ENCODE data around the gene IP6K3.
A peak's percentile ranks its signal among the peaks of the same experiment; 100 is the strongest.

The IP6K3 gene

DNA sequence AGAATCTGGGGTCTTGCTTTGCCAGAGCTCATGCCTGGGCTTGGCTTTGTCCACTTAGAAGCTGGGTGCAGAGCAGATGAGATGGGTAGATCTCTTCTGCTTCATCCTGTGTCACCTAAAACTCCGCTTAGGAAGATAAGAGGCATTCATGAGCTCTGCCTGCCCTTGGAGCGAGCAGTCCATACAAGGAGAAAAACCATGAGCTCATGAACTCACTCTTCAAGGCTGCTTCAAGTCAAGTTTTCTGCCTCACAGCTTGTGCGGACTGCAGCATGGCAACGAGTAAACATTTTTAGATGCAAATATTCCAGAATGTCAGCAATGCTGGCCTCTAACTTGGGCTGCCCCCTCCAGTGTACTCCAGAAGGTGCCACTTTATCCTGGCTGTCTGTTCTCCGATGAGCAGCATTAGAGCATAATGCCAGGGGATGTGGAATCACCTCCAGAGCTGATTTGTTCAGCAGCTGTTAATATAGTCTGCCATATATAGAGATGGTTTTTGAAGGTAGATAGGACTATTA, 24.5 kb downstream of the IP6K3 start:
- no peak for DNase-seq (ENCODE audit: low spot score)

DNA sequence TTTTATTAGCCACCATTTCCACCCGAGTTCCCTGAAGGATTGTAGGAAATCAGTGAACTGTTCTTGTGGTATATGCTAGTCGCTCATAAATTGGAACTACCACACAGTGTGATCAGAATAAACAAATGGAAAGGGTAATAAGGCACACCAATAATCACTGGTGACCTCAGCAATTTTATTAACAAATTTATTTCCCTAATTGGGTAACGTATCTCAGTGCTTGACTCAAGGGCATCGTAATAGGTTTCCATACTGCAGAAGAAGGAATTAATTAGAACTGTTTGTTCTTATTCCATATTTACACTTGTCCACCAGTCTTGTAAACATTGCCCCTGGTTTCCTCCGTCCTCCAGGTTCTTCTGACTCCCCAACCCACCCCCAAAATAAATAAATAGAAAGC, 25.2 kb downstream of the IP6K3 start:
- DNase-seq (ENCODE audit: low spot score), result peak; percentile 37

DNA sequence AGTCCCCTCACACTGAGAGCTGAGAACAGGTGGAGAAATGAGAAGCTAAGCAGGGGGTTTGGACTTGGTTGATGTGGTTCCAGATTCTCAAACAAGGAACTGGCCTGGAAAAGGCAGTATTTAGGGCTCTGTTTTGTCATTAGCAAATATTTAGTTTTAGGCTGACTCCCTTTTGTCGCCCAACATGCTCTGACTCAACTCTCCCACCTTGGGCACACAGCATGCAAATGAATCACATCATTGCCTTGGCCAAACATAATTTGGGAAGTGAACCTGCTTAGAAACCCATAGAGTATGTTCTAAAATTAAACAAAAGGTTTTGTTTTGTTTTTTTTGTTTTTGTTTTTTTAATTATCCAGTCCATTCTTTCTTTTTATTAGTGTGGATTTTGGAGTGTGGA, 25.7 kb downstream of the IP6K3 start:
- DNase-seq (ENCODE audit: low spot score), result peak; percentile 65

DNA sequence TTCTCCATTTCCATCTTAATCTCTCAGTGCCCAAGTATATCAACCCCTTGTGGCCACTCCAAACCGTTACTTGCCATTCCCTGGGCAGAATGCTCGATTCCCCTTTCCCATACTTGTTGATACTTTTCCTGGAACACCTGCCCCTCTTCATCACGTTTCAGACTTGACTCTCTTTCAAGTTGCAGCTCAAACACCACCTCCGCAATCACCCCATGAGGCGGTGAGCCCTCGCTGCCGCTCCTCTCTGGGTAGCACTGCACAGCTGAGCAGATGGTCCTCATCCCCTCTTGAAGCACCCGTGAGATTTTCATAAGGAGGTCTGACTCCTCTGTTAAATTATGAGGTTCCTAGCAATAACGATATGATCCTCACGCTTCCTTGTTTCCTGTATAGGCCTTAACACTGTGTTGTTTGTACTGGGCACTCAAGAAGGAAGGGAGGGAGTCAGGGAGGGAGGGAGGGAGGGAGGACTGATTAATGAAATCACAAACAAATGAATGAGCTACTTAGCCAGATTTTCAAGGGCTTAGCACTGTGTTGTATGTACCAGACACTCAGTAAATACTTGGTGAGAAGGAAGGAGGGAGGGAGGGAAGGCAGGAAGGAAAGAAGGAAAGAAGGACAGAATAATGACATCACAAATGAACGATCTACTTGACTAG, 27.2 kb downstream of the IP6K3 start:
- no peak for DNase-seq (ENCODE audit: low spot score)

DNA sequence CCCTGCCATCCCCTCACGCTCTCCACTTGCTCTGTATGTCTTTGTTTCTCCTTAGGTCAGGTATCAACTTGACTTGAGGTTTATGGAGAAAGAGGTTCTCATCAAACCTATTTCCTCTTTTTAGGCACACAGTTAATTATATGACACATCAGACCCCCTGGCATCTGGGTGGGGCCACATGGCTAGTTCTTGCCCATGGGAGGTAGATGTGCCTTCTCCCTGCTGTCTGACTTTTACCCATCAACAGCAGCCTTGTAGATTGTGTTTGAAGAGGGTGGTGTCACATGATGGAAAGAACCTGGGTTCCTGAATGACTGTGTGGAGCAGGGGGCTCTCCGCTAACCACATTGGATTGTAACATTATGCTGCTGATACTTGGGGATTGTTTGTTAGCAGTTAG, 28.0 kb downstream of the IP6K3 start:
- DNase-seq (ENCODE audit: low spot score), result no peak

DNA sequence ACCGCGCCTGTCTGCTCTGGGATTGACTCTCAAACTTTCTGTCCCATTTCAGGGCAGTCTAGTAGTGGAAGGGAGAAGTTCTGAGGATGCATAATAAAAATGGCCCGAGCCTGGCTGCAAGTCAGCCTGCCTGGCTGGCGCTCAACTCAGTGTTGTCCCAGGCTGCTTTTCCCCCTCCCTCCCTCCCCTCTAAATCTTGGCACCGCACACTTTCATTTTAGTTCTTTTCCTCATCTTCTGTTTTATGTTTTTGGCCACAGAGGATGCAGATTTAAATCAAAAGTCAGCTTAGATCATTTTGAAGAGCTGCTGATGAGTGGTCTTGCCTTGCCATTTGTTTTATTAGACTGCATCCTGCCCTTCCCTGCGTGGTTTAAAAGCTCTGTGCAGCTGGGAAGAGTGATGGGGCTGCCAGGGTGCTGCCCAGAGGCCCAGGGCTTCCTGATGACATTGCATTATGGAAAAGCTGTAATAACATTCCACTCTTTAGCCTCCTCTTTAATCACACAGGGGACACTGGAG, 28.7 kb downstream of the IP6K3 start:
- no peak for DNase-seq (ENCODE audit: low spot score)

DNA sequence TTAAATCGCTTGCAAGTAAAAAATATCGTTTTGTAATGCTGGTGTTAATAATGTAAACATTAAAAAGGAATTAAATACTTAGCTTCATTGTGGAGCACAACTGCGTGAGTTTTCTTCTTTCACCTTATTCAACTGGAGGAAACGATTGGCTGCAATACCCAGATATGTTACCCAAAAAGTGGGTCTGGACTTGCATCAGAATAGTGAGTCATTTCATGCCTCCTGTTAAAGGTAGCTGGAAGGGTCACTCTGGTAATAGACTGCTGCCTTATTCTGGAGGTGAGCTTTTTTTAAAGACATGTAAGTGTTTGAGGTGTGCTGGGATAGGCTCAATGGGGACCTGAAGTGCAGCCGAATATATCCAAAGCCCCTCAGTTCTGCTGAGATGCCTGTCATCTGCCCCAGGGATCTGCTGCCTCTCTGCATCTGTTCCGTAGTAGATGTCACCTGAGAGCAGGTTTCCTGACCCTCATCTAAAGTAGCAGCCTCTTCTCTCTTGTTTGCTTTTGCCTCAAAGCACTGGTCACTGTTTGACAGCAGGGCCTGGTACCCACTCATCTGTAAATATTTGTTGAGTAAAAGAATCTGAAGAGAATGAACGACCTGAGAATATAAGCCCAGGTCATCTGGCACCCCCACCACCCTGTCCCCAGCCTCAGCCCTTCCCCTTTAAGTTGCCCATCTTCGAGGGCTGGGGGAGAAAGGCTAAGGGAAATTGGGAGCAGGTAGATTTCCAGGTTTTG, 29.6 kb downstream of the IP6K3 start:
- DNase-seq (ENCODE audit: low spot score), result no peak

DNA sequence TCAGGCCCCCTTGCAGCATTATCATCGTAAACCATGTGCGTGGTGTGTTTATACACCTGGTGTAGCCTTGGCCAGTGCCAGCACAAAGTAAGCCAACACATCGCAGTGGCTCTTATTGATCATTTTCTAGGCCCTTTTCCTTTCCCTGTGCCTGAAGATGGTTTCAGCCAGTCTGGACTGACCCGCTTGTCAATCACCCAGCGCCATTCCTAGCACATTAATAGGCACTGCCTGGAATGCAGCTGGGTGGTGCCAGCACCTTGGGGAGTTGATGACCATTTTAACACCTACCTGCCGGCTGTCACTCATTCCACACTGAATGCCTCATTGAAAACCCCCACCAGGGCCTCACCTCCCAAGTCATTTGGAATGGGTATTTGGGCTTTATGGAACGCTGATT, 30.3 kb downstream of the IP6K3 start:
- no peak for DNase-seq (ENCODE audit: low spot score)

DNA sequence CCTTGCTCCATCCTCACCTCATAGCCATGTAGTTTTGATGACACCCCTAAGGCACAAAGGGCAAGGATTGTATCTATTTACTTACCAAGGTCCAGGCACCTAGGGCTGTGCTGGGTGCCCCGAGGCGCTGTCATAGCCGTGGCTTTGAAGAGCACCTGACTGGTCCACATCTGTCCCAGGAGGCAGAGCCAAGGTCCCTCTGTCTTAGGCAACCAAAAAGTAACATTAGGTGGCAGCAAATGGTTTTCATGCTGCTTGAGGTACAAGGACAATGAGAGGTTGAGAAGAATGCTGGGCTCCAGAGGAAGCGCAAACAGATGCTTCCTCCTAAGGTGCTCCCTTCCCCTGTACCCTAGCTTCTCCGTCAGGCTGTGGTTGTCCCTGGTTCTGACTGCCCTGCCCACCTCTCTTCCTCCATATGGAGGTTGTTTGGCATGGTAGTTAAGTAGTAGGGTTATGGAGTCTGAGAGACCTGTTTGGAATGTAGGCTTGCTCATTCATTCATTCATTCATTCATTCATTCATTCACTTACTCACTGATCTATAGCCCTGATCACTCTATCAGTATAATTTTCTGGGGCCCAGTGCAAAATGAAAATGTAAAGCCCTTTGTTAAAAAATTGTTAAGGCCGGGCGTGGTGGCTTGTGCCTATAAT, 32.2 kb downstream of the IP6K3 start:
- DNase-seq (ENCODE audit: low spot score), result no peak

DNA sequence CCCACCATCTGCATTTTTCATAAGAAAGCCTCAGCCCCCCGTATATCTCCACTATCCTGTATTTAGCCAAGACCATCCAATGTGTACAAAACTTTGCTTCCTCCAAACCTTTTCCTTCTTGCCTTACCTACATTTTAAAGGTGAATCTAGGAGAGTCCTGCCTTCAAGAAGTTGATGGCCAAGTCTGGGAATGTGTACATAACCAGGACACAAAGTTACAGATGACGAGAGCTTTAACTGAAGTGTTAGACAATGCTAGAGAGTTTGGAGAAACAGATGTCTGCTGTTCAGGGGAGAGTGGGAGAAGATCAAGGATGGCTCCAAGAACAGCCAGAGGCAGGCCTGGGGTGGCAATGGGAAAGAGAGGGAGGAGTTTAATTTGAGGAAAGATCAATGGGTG, 32.9 kb downstream of the IP6K3 start:
- DNase-seq (ENCODE audit: low spot score), result no peak

DNA sequence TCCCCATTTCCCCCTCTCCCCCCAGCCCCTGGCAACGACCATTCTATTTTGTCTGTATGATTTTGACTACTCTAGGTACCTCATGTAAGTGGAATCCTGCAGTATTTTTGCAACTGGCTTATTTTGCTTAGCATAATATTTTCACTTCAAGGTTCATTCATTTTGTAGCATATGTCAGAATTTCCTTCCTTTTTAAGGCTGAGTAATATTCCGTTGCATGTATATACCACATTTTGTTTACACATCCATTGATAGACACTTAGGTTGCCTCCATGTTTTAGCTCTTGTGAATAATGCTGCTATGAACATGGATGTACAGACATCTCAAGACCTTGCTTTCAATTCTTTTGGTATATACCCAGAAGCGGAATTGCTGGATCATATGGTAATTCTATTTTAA, 33.8 kb downstream of the IP6K3 start:
- DNase-seq (ENCODE audit: low spot score), result no peak

DNA sequence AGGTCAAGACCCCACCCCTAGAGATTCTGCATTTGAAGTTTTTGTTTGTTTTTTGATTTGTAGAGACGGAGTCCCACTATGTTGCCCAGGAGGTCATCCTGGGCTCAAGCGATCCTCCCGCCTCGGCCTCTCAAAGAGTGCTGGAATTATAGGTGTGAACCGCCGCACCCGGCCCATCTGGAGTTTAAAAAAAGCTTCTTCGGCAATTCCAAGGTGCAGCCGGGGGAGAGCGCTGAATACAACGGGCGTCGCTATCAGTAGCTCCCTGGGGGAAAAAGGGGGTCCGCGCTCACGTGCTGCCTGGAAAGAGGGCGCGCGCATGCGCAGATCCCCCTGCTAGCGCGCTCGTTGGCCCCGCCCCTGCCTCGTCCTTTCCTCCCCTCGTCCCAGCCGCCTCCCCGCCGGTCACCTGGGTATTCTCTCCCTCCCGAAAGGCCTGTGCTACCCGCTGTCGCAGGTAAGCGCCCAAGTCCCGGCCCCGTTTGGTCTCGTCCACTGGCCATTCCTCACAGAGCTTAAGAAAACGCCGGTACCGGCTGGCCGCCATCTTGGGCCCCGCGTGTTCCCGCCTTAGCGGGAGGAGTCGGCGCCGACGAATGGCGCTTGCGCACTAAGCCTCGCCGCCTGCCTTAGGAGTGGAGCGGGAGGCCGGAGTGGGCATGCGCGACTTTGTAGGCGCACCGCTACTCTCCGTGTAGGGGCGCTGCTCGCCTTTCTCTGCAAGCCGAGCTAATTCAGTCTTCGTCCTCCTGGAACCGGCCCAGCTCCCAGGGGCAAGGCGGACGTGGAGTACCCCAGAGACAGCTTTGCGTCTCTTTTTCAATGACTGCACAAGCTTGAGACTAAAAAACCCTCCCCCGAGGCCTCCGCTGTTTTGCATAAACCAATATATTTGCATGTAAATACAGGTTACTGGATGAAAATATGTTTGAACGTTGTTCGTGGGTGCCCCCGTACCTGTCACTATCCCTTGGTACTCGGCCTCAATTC, 35.3 kb downstream of the IP6K3 start, which contains the start of gene UQCC2:
UQCC2 (minus strand) TSS at position 561 of the 990 bp plus-strand sequence; CDS start at position 547, 14 bp downstream.
- peak; percentile 98 for DNase-seq (ENCODE audit: low spot score)

DNA sequence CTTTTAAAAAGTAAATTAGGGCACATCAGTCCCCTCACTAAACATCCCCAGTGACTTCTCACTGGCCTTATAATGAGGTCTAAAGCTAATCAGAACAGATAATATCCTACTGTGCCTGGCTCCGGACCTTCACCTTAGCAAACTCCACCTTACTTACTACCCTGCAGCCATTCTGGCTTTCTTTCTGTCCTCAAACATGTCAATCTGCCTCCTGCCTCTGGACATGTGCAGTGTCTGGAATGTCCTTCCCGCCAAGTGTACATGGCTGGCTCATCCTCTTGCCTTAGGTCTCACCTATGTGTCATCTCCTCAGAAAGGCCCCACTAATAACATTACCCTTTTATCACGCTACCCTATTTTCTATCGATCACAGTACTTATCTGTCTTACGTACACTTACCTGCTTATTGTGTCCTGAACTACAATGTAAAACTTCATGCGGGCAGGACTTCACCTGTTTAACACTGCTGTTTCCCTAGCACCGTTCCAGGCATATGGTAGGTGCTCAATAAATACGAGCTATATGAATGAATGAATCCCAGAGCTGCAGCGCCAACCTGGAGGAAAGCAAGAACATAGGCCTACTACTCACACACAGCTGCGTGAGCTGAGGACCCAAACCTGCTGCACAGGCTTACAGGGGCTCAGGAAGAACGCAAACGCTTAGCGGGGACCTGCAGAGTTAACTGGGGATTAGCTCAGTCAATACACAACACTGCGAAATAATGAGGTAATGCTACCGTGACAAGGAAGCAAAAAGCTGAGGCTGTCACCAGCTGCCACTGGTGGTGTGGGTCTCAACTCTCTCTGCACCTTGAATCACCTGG, 36.2 kb downstream of the IP6K3 start:
- DNase-seq (ENCODE audit: low spot score), result no peak

DNA sequence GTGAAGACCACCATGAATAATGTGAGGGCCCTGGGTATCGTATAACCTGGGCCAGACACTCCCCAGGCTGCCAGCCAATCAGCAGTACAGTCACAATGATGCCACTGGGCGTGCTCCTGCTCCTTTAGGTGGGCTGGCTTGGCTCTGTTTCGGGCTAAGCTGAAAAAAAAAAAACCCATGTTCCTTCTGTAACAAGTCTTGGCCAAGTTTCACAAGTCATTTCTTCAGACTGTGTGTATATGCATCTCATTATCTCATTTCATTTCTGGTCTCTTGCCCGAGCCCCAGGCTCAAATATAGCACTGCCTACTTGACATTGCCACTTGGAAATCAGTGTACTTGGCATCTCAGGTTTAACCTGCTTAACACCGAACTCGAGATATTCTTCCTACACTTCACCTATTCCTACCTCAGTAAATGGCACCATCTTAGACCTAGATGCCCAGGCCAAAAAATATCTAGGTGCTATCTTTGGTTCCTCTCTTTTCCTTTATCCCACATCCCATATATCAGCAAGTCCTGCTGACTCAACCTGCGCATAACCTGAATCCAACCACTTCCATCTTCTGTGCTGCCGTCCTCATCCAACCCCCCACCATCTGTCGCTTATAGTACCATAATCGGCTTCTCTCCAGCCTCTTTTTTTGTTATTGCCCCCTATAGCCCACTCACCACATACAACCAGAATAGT, 37.0 kb downstream of the IP6K3 start:
- no peak for DNase-seq (ENCODE audit: low spot score)

DNA sequence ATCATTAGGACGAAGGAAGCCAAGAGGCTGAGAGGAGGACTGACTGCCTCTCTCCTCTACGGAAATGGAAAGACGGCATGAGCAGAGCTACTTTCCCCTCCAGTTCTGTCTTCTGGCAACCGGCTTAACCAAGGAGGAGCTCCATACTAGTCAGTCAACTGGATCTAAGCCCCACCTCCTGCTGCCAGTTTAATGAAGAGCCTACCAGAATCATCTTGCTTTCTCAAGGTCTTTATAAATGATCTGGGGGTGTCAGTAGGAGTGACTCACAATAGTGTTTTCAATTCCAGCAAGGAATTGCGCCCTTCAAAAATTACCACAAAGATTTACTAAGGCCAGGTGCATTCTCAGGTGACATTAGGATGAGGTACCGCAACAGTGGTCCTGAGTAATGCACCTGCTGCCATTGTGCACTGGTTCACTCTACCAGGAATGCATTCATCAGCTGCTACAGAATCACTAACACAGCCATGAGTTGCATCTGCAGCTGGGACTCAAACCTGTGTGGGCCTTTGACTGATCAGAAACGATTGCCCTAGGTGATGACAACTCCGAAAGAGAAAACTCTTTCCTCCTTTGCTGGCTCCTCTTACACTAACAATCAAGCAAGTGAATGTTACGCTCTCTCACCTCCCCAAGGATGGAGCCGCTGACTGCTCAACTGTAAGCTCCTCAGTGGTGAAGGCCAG, 38.0 kb downstream of the IP6K3 start:
- DNase-seq (ENCODE audit: low spot score), result no peak

DNA sequence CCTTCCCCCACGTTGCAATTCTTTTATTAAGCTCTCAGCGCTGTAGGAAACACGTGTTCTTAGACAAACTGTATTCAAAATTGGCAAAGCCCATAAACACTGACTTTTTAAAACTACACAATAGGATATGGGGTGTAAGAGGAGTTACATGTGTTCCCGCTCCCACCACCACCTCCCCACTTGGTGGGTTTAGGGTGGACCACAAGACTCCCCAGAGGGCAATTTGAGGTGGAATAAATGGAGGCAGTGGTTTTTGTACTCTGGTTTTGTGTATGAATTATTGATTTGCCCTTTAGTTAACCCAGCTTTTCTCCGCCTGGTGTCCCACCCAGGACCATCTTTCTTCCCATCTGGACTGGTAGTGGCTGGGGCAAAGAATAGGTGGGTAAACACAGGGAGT, 38.9 kb downstream of the IP6K3 start:
- DNase-seq (ENCODE audit: low spot score), result no peak

DNA sequence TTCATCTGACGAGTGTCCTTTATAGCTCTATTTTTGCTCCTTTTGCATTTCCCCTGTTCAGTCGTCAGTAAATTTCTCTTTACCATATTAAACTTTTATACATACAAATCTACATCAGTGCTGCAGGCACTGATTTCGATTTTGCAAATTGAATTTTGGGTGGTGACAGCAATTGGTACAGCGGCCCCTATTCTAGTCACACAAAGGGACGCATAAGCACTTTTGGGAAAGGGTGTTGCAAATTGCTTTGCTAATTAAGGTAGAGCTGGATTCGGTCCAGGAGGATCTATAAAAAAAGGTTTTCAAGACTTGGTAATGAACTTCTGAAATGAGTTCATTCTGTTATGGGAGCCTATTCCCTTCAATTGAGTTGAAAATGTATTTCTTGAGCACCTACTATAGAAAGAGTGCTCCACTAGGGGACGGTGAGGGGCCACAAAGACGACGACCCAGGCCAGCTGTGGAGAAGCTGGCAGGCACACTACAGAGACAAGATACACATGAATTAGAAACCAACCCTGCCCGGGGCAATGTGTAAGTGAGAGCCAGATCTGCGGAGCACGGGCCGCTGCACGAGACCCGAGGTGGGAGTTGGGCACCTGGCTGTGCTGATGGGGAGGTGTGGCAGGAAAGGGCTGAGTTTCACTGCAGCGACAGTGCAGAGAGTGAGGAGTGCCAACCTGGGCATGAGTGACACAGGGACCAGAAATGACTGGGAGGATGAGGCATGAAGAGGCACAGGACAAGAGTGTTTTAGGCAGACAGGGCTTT, 40.6 kb downstream of the IP6K3 start:
- DNase-seq (ENCODE audit: low spot score), result no peak

DNA sequence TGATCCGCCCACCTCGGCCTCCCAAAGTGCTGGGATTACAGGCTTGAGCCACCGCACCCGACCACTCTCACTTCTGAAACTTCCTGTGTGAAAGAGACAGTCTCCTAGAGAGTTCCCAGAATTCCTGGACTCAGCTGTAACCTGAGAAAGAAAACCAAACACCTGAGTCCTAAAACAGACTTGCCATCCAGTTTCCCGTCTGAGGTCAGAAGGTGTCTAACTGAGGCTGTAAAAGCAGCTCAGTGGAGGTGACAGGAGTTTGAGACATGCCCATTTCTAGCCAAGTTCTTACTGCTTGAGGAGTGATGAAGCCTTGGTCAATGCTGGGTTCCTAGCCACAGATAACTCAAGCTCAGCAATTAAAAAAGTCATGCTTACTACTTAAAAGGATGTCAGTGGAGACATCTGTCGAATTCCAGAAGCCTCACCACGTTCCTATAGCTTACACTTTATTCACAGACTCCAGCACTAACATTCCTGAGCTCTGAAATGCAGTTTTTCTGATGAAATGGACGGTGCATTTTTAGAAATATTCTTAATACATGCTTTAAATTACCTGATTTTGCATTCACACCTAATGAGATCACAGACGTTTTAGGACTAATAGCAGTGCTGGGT, 41.3 kb downstream of the IP6K3 start:
- DNase-seq (ENCODE audit: low spot score), result no peak

All from germinal center (tissue), 1 donor.